ENCODE measurements around the gene EXOC4.

DNA sequence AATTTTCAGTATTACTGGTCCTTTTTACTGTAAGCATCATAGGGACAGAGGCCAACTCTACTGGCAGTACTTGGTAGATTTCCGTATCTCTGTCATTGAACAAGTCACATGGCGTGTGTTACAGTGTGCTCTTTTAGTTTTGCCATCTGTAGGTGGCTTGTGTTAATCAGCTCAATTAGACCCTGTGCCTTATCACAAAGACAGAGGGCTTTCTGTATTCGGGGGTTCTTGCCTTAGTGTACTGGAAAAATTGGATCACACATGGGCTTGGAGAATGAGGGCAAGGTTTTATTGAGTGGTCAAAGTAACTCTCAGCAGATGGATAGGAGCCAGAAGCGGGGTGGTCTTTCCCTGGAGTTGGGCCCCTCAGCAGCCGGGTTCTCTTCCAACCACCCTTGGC, 853.0 kb downstream of the EXOC4 start:
- TF ChIP-seq CTCF (IDR thresholded peaks at IDR 0.05) = no peak
- no peak for TF ChIP-seq POLR2A (IDR thresholded peaks at IDR 0.05)
